Thyroid gland (tissue), 4 donors: ENCODE results near the gene CPLANE2.

Experiments used
- CTCF ChIP-seq, 6 experiments: fragments of 200-600 bp in 3 of 6; fragments of 450-650 bp in 3 of 6; sonication (generic) in 3 of 6; IDR thresholded peaks; one replicate each; pipeline ENCODE4 v1.5.1; 2016 to 2019; ENCODE audit warnings: antibody characterized with exemption in 6 of 6, mild to moderate bottlenecking in 2 of 6, inconsistent platforms in 1 of 6, moderate library complexity in 1 of 6
- POLR2A ChIP-seq, 2 donors: fragments of 450-650 bp; IDR thresholded peaks; one replicate each; pipeline ENCODE4 v1.6.1; 2017; ENCODE audit warnings: antibody characterized with exemption in 2 of 2, mild to moderate bottlenecking in 2 of 2, moderate library complexity in 1 of 2

- TF ChIP-seq CTCF (IDR thresholded peaks at IDR 0.05) (no peak), POLR2A (IDR thresholded peaks at IDR 0.05) (no peak)
These were observed 4.7 kb downstream of the CPLANE2 start for GRCh38 chr1:16232316-16232710.
